GM12892 (cell line): Measurements from ENCODE around the gene PNPLA6.

Experiments used
- DNase-seq: peaks from one replicate; pipeline ENCODE4 v3.0.0; 2011; ENCODE audit not compliant: insufficient read length
- FAIRE-seq: peaks from 2 replicates; lab custom pipeline; 2011; peaks lifted over from hg19 to GRCh38; lab: Jason Lieb, UNC
- POLR2A ChIP-seq: IDR thresholded peaks from 2 replicates; pipeline ENCODE4 v1.6.1; 2011; ENCODE audit warnings: low read depth, low read length, control low read depth
- TAF1 ChIP-seq: IDR thresholded peaks from 2 replicates; pipeline ENCODE4 v1.6.1; 2011; ENCODE audit warnings: low read depth, mild to moderate bottlenecking, control low read depth, low read length, borderline replicate concordance

PNPLA6 gene

GRCh38 chr19:7610491-7611240 is 75.1 kb downstream of the PNPLA6 start:
- FAIRE-seq (no peak), DNase-seq (no peak)
- TF ChIP-seq TAF1 (no peak), POLR2A (no peak)
